Body of pancreas (tissue), 4 donors: Measurements from ENCODE around the gene C5AR2.

Experiments
- CTCF ChIP-seq, 7 experiments: fragments of 450-650 bp in 4 of 7; fragments of 200-600 bp in 3 of 7; sonication (generic) in 3 of 7; IDR thresholded peaks; one replicate each; pipeline ENCODE4 v1.5.1; 2016 to 2019; ENCODE audit warnings: antibody characterized with exemption in 7 of 7
- POLR2A ChIP-seq, 3 donors: fragments of 450-650 bp; IDR thresholded peaks; one replicate each; pipeline ENCODE4 v1.6.1; 2016; ENCODE audit warnings: antibody characterized with exemption in 3 of 3, mild to moderate bottlenecking in 2 of 3

- no peak for TF ChIP-seq CTCF (IDR thresholded peaks at IDR 0.05)
- no peak for TF ChIP-seq POLR2A (IDR thresholded peaks at IDR 0.05)
Measured at GRCh38 chr19:47316513-47316912, 15.5 kb upstream of the C5AR2 start.
